Measurements from ENCODE around the gene RGPD8.

RGPD8 gene

DNA sequence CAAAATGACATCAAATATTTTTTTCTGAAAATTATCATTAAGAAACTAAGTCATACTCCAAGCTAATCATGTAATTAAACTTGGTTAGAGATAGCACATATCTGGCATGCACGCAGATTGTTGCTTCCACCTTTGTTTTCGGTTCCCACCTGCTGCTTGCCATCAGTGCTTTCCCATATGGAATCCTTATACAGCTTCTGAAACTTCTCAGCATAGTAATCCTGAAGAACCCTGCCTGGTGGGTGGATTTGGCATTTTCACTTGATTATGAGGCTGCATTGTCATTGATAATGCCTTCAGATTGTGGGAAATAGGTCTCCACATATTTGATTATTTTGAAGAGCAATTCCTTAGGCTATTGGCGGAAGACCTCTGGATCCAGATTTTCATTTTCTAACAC lies 110.5 kb downstream of the RGPD8 start:
- no peak for DNase-seq

DNA sequence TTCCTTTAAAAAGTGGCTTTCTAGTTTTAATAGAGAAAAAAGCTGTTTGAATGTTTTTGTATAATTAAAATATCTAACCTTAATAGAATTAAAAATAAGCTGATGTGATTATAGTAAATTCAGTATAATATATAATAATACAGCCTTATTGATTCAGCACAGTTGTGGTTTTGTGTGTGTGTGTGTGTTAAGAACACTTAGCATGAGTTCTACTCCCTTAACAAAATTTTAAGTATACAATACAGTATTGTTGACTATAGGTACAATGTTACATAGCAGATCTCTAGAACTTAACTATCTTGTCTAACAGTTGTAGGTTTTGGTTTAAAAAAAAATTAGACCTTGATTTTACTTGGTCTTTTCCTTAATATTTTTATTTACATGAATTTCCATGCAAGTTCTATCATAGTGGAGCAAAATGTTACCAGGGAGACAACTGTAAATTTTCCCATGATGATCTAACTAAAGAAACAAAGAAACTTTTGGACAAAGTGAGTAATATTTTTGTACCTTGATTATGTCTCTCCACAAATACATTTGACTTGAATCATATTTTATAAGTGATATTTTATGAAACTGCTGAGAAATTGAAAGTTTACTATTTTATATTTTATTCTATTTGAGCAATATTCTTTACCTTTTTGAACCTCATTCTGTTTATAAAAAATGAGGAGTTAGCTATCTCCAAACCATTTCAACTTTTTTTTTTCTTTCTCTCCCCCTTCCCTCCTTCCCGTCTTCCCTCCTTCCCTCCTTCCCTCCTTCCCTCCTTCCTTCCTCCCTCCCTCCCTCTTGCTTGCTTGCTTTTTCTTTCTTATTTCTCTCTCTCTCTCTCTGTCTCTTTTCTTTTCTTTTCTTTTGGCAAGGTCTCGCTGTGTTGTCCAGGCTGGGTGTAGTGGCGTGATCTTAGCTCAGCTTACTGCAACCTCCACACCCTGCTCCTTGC lies 111.8 kb downstream of the RGPD8 start:
- DNase-seq, result no peak
